Type B pancreatic cell (in vitro differentiated cells): ENCODE data around the gene GTF3C2. TPM values are rescaled to one million over a fixed set of nuclear protein-coding genes. Genes with fewer than 3 reads are reported as not detected.
A peak's percentile ranks its signal among the peaks of the same experiment; 100 is the strongest.
"Not testable (repeated sequence)": the region's sequence is repeated elsewhere in the genome, so short reads cannot be mapped to it uniquely, and the experiment has no call there.

ENCODE experiments used
- DNase-seq: peaks from one replicate; pipeline ENCODE4 v3.0.0; 2021; ENCODE audit warnings: mixed read lengths; ENCODE audit not compliant: unreplicated experiment; ENCODE audit errors: extremely low spot score
- H3K27ac Mint-ChIP-seq: 2 replicates; pipeline ENCODE4 v1.8.0; 2021; ENCODE audit warnings: mild to moderate bottlenecking, mixed read lengths
- H3K27me3 Mint-ChIP-seq: 2 replicates; pipeline ENCODE4 v1.8.0; 2021; ENCODE audit warnings: mixed read lengths
- H3K36me3 Mint-ChIP-seq: 2 replicates; pipeline ENCODE4 v1.8.0; 2021; ENCODE audit warnings: mixed read lengths
- H3K4me1 Mint-ChIP-seq: one replicate; pipeline ENCODE4 v1.8.0; 2021; ENCODE audit warnings: mixed read lengths; ENCODE audit not compliant: unreplicated experiment
- H3K4me3 Mint-ChIP-seq: 2 replicates; pipeline ENCODE4 v1.8.0; 2021; ENCODE audit warnings: mild to moderate bottlenecking, mixed read lengths
- H3K9me3 Mint-ChIP-seq: 2 replicates; pipeline ENCODE4 v1.8.0; 2021; ENCODE audit warnings: mixed read lengths
- total RNA-seq: library from RNA; stranded (reverse); gene quantifications from 2 replicates; pipeline ENCODE4 v1.2.1, GENCODE V29; 2021; ENCODE audit warnings: low replicate concordance
- TF ChIP-seq, protein P1 (sequence below): fragments of 200-600 bp; sonication (generic); conservative IDR thresholded peaks from 2 replicates; pipeline ENCODE4 v1.5.0; 2021; ENCODE audit warnings: antibody characterized with exemption, mild to moderate bottlenecking

GTF3C2 gene
- total RNA-seq, 1 donor from 2014 or later: 76.5 TPM

- H3K4me1 Mint-ChIP-seq: peaks cover 13% of the 10 kb centered on the region
- TF ChIP-seq, protein P1, sequence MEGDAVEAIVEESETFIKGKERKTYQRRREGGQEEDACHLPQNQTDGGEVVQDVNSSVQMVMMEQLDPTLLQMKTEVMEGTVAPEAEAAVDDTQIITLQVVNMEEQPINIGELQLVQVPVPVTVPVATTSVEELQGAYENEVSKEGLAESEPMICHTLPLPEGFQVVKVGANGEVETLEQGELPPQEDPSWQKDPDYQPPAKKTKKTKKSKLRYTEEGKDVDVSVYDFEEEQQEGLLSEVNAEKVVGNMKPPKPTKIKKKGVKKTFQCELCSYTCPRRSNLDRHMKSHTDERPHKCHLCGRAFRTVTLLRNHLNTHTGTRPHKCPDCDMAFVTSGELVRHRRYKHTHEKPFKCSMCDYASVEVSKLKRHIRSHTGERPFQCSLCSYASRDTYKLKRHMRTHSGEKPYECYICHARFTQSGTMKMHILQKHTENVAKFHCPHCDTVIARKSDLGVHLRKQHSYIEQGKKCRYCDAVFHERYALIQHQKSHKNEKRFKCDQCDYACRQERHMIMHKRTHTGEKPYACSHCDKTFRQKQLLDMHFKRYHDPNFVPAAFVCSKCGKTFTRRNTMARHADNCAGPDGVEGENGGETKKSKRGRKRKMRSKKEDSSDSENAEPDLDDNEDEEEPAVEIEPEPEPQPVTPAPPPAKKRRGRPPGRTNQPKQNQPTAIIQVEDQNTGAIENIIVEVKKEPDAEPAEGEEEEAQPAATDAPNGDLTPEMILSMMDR: no peak
- H3K27me3 Mint-ChIP-seq: no peaks in the 10 kb centered on the region
- H3K27ac Mint-ChIP-seq: peak overlapping the region; percentile 98
- DNase-seq: no peak
- no peaks in the 10 kb centered on the region for H3K9me3 Mint-ChIP-seq
- H3K4me3 Mint-ChIP-seq: peak overlapping the region; percentile 99
- H3K36me3 Mint-ChIP-seq: peaks cover 20% of the 10 kb centered on the region
Observed at GRCh38 chr2:27322301-27322765, 34.2 kb downstream of the GTF3C2 start.

DNA sequence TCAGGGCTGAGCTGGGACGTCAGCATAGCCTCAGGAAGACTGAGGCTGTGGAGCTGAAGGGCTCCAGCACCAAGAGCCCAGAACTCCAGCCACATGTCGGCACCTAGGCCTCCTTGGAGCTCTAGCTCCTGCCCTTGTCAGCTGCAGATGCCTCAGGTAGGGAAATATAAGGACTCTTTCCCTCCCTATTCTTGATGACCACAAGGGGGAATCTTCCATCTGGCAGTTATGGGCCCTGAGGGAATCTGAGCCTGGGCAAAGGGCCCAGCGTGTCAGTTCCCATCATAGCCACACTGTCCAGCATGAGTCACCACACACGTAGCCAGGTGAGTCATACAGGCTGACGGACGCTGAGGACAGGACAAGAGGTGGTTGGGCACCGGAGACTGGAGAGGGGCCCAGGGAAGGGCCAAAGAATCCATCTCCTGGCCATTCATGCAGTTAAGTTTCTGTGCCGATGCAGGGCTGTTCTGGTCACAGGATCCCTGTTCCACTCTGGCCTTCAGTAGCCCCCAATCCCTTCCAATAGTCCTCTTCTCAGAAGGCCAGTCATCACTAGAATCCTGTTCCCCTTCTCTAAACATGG lies 35.5 kb downstream of the GTF3C2 start:
- DNase-seq: no peak
- TF ChIP-seq, protein P1: peak; percentile 38
- peaks cover 10% of the 10 kb centered on the region for H3K36me3 Mint-ChIP-seq
- H3K27ac Mint-ChIP-seq: peak overlapping the region; percentile 71
- H3K4me3 Mint-ChIP-seq: peak overlapping the region; percentile 99
- H3K27me3 Mint-ChIP-seq: no peaks in the 10 kb centered on the region
- H3K4me1 Mint-ChIP-seq: peaks cover 13% of the 10 kb centered on the region
- H3K9me3 Mint-ChIP-seq: no peaks in the 10 kb centered on the region

DNA sequence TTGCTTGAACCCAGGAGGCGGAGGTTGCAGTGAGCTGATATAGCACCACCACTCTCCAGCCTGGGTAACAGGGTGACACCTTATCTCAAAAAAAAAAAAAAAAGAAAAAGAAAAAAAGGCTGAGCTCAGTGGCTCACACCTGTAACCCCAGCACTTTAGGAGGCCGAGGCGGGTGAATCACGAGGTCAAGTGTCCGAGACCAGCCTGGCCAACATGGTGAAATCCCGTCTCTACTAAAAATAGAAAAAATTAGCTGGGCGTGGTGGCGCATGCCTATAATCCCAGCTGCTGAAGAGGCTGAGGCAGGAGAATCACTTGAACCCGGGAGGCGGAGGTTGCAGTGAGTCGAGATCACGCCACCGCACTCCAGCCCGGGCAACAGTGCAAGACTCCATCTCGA lies 36.7 kb downstream of the GTF3C2 start:
- H3K36me3 Mint-ChIP-seq: not testable (repeated sequence)

DNA sequence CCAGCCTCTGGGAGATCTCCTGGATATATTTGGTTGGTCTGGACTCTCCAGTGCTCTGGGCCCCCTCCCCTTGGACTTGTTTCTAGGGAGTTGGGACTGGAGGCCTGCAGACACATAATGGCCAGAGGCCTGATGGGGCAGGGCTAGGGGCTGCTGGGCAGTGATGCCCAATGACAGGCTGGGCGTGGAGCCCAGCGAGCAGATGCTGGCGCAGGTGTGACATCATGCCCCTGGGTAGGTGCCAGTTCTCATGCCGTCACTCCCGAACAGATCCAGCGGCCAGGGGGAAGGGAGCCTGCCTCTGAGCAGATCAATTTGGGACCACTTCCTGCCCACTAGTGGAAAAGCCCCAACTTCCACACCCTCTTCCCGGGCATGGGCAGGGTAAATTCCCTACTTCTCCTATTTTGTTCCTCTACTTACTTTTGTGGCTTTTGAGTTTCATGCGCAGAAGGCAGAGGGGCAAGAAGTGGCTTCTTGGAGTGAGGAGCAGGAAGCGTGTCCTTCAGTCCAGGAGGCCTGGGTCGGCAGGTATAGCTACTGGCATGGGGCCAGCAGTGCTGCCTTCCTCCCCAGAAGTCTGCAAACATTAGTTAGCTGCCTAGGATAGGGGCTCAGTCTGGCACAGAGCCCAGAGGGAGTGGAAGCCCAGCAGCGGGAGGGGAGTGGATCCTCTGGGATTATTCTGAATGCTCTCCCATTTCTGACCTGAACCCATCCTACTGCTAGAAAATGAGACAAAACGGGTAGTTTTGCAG lies 39.7 kb downstream of the GTF3C2 start:
- Mint-ChIP-seq H3K4me1 (peaks cover 5% of the 10 kb centered on the region), H3K4me3 (no peak overlapping the region), H3K36me3 (peaks cover 4% of the 10 kb centered on the region), H3K27me3 (no peaks in the 10 kb centered on the region), H3K27ac (no peak overlapping the region), H3K9me3 (no peaks in the 10 kb centered on the region)
- TF ChIP-seq, protein P1: no peak
- no peak for DNase-seq

More for the DNA sequence above, 36.7 kb downstream of the GTF3C2 start:
- not testable (repeated sequence) for H3K9me3 Mint-ChIP-seq, H3K4me3 Mint-ChIP-seq, H3K27me3 Mint-ChIP-seq, H3K27ac Mint-ChIP-seq, DNase-seq
- peaks cover 13% of the 10 kb centered on the region for H3K4me1 Mint-ChIP-seq

DNA sequence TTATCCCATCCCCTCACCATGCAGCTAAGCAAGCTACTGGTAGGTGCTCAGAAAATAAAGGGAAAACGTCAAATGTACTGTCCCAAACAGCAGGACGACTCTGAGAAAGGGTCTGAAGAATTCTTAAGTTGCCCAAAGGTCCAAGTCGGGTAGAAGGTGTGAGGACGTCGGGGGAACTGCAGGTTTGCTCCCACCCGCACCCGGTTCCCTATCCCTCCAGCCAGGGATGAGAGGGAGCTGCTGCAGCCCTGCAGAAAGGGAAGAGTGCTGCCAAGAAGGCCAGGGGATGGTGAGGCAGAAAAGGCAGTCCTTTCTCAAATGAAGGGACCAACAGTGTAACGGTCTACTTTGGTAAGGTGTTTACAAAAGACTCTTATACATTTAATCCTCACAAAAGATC lies 41.4 kb downstream of the GTF3C2 start:
- Mint-ChIP-seq H3K27me3 (no peaks in the 10 kb centered on the region), H3K4me3 (no peak overlapping the region), H3K27ac (no peak overlapping the region), H3K4me1 (no peaks in the 10 kb centered on the region), H3K9me3 (no peaks in the 10 kb centered on the region), H3K36me3 (peaks cover 7% of the 10 kb centered on the region)
- DNase-seq: no peak
- TF ChIP-seq, protein P1: no peak

GRCh38 chr2:27314709-27315108 lies 41.9 kb downstream of the GTF3C2 start:
- Mint-ChIP-seq H3K27ac (no peak overlapping the region), H3K36me3 (peaks cover 9% of the 10 kb centered on the region), H3K9me3 (no peaks in the 10 kb centered on the region), H3K27me3 (peaks cover 2% of the 10 kb centered on the region), H3K4me1 (no peaks in the 10 kb centered on the region), H3K4me3 (no peak overlapping the region)
- no peak for DNase-seq
- TF ChIP-seq, protein P1: no peak
